ENCODE results near the gene PPP1R7.

DNA sequence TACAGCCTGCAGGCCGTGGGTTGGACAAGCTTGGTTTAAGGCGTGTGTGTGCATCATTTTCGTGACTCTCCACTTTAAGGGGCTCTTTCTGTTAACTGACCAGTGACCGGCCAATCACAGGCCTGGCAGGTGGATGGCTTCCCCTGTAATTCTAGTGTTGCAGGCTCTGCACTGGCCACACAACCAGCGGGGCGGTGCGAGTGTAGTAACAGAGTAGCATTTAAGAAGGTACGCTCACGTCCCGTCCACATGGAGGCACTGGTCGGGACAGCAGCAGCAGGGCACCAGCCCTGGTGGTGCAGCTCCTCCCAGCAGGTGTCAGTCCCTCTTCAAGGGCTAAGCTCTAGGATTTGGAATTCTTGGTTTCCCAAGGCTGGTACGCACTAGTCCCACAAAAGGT, 30.2 kb downstream of the PPP1R7 start:
- TF ChIP-seq, protein P1, sequence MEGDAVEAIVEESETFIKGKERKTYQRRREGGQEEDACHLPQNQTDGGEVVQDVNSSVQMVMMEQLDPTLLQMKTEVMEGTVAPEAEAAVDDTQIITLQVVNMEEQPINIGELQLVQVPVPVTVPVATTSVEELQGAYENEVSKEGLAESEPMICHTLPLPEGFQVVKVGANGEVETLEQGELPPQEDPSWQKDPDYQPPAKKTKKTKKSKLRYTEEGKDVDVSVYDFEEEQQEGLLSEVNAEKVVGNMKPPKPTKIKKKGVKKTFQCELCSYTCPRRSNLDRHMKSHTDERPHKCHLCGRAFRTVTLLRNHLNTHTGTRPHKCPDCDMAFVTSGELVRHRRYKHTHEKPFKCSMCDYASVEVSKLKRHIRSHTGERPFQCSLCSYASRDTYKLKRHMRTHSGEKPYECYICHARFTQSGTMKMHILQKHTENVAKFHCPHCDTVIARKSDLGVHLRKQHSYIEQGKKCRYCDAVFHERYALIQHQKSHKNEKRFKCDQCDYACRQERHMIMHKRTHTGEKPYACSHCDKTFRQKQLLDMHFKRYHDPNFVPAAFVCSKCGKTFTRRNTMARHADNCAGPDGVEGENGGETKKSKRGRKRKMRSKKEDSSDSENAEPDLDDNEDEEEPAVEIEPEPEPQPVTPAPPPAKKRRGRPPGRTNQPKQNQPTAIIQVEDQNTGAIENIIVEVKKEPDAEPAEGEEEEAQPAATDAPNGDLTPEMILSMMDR (IDR thresholded peaks at IDR 0.05): no peak
- TF ChIP-seq POLR2A (IDR thresholded peaks at IDR 0.05): no peak
